Measurements from ENCODE around the gene C1orf74. TPM values are rescaled to one million over a fixed set of nuclear protein-coding genes. Genes with fewer than 3 reads are reported as not detected.

The C1orf74 gene
- total RNA-seq, 1 experiment from 2014 or later = 5.9 TPM

- in situ Hi-C loops (cut with HindIII; ENCODE audit: low pct_unique_long_range_greater_than_20kb, low sequenced_read_pairs) = no loop called here
- no peak for DNase-seq (ENCODE audit: low read depth)
Observed at GRCh38 chr1:209755256-209755655, 29.1 kb downstream of the C1orf74 start.

- in situ Hi-C loops (cut with HindIII; ENCODE audit: low pct_unique_long_range_greater_than_20kb, low sequenced_read_pairs) = no loop called here
- DNase-seq (ENCODE audit: low read depth) = no peak
Observed at GRCh38 chr1:209752890-209753289, 31.5 kb downstream of the C1orf74 start.

GRCh38 chr1:209751627-209752231 is 32.6 kb downstream of the C1orf74 start:
- no peak for DNase-seq (ENCODE audit: low read depth)
- in situ Hi-C loops (cut with HindIII; ENCODE audit: low pct_unique_long_range_greater_than_20kb, low sequenced_read_pairs) = no loop called here

- in situ Hi-C loops (cut with HindIII; ENCODE audit: low pct_unique_long_range_greater_than_20kb, low sequenced_read_pairs) = no loop called here
- no peak for DNase-seq (ENCODE audit: low read depth)
Observed at GRCh38 chr1:209749670-209750323, 34.6 kb downstream of the C1orf74 start.

GRCh38 chr1:209749205-209749604 is 35.2 kb downstream of the C1orf74 start:
- in situ Hi-C loops (cut with HindIII; ENCODE audit: low pct_unique_long_range_greater_than_20kb, low sequenced_read_pairs) = no loop called here
- DNase-seq (ENCODE audit: low read depth) = no peak

- DNase-seq (ENCODE audit: low read depth) = no peak
- in situ Hi-C loops (cut with HindIII; ENCODE audit: low pct_unique_long_range_greater_than_20kb, low sequenced_read_pairs) = no loop called here
Observed at GRCh38 chr1:209748620-209749019, 35.7 kb downstream of the C1orf74 start.

- in situ Hi-C loops (cut with HindIII; ENCODE audit: low pct_unique_long_range_greater_than_20kb, low sequenced_read_pairs) = no loop called here
- peak; percentile 95 for DNase-seq (ENCODE audit: low read depth)
Observed at GRCh38 chr1:209747580-209748262, 36.6 kb downstream of the C1orf74 start.

GRCh38 chr1:209746451-209747165 is 37.8 kb downstream of the C1orf74 start:
- no peak for DNase-seq (ENCODE audit: low read depth)
- in situ Hi-C loops (cut with HindIII; ENCODE audit: low pct_unique_long_range_greater_than_20kb, low sequenced_read_pairs) = no loop called here

GRCh38 chr1:209743145-209743482 is 41.2 kb downstream of the C1orf74 start:
- DNase-seq (ENCODE audit: low read depth) = peak; percentile 41
- in situ Hi-C loops (cut with HindIII; ENCODE audit: low pct_unique_long_range_greater_than_20kb, low sequenced_read_pairs) = no loop called here

- in situ Hi-C loops (cut with HindIII; ENCODE audit: low pct_unique_long_range_greater_than_20kb, low sequenced_read_pairs) = no loop called here
Observed at GRCh38 chr1:209742409-209743144, 41.8 kb downstream of the C1orf74 start.

GRCh38 chr1:209741889-209742288 is 42.5 kb downstream of the C1orf74 start:
- in situ Hi-C loops (cut with HindIII; ENCODE audit: low pct_unique_long_range_greater_than_20kb, low sequenced_read_pairs) = no loop called here
- no peak for DNase-seq (ENCODE audit: low read depth)

More at GRCh38 chr1:209742409-209743144, 41.8 kb downstream of the C1orf74 start:
- peak; percentile 31 for DNase-seq (ENCODE audit: low read depth)

GRCh38 chr1:209741193-209741592 is 43.2 kb downstream of the C1orf74 start:
- DNase-seq (ENCODE audit: low read depth) = no peak
- in situ Hi-C loops (cut with HindIII; ENCODE audit: low pct_unique_long_range_greater_than_20kb, low sequenced_read_pairs) = no loop called here

- no peak for DNase-seq (ENCODE audit: low read depth)
- in situ Hi-C loops (cut with HindIII; ENCODE audit: low pct_unique_long_range_greater_than_20kb, low sequenced_read_pairs) = no loop called here
Observed at GRCh38 chr1:209738270-209738669, 46.1 kb downstream of the C1orf74 start.

GRCh38 chr1:209737118-209737505 is 47.2 kb downstream of the C1orf74 start:
- in situ Hi-C loops (cut with HindIII; ENCODE audit: low pct_unique_long_range_greater_than_20kb, low sequenced_read_pairs) = no loop called here
- no peak for DNase-seq (ENCODE audit: low read depth)

- DNase-seq (ENCODE audit: low read depth) = no peak
- in situ Hi-C loops (cut with HindIII; ENCODE audit: low pct_unique_long_range_greater_than_20kb, low sequenced_read_pairs) = no loop called here
Observed at GRCh38 chr1:209736490-209737117, 47.8 kb downstream of the C1orf74 start.

GRCh38 chr1:209733409-209734192 is 50.8 kb downstream of the C1orf74 start:
- no peak for DNase-seq (ENCODE audit: low read depth)
- in situ Hi-C loops (cut with HindIII; ENCODE audit: low pct_unique_long_range_greater_than_20kb, low sequenced_read_pairs) = no loop called here

- in situ Hi-C loops (cut with HindIII; ENCODE audit: low pct_unique_long_range_greater_than_20kb, low sequenced_read_pairs) = no loop called here
- DNase-seq (ENCODE audit: low read depth) = no peak
Observed at GRCh38 chr1:209732725-209733124, 51.6 kb downstream of the C1orf74 start.
